CD4-positive, alpha-beta T cell treated with Interferon alpha-2 for 1 hour (primary cell): ENCODE measurements around the gene IMPA2.
"Not testable (repeated sequence)": the region's sequence is repeated elsewhere in the genome, so short reads cannot be mapped to it uniquely, and the experiment has no call there.

ENCODE experiments used
- DNase-seq, 2 donors: peaks; one replicate each; pipeline ENCODE4 v3.0.0-alpha.2; 2020 to 2022

Gene IMPA2

GRCh38 chr18:12053289-12053688, 72.0 kb downstream of the IMPA2 start:
- no peak for DNase-seq

GRCh38 chr18:12056034-12056883, 75.0 kb downstream of the IMPA2 start:
- no peak for DNase-seq

GRCh38 chr18:12056884-12057402, 75.6 kb downstream of the IMPA2 start:
- no peak for DNase-seq

GRCh38 chr18:12057419-12058039, 76.2 kb downstream of the IMPA2 start:
- DNase-seq = no peak

- no peak for DNase-seq
Observed at GRCh38 chr18:12059334-12060181, 78.3 kb downstream of the IMPA2 start.

GRCh38 chr18:12060182-12060870, 79.0 kb downstream of the IMPA2 start:
- no peak for DNase-seq

GRCh38 chr18:12061685-12062084, 80.4 kb downstream of the IMPA2 start:
- no peak for DNase-seq

GRCh38 chr18:12062974-12063373, 81.7 kb downstream of the IMPA2 start:
- DNase-seq = no peak

- DNase-seq = no peak
Observed at GRCh38 chr18:12064086-12064763, 82.9 kb downstream of the IMPA2 start.

- no peak for DNase-seq
Observed at GRCh38 chr18:12065397-12065796, 84.1 kb downstream of the IMPA2 start.

GRCh38 chr18:12066910-12067511, 85.7 kb downstream of the IMPA2 start:
- DNase-seq = no peak

- no peak for DNase-seq
Observed at GRCh38 chr18:12067671-12068070, 86.4 kb downstream of the IMPA2 start.

GRCh38 chr18:12068316-12068949, 87.1 kb downstream of the IMPA2 start:
- not testable (repeated sequence) for DNase-seq

GRCh38 chr18:12068950-12069320, 87.6 kb downstream of the IMPA2 start:
- DNase-seq = no peak

GRCh38 chr18:12071066-12071465, 89.8 kb downstream of the IMPA2 start:
- not testable (repeated sequence) for DNase-seq

GRCh38 chr18:12072996-12073395, 91.7 kb downstream of the IMPA2 start:
- no peak for DNase-seq

GRCh38 chr18:12074736-12075135, 93.4 kb downstream of the IMPA2 start:
- no peak for DNase-seq

GRCh38 chr18:12076424-12077140, 95.3 kb downstream of the IMPA2 start:
- DNase-seq = no peak

- DNase-seq = not testable (repeated sequence)
Observed at GRCh38 chr18:12077994-12078393, 96.7 kb downstream of the IMPA2 start.

- DNase-seq = no peak
Observed at GRCh38 chr18:12079491-12080237, 98.4 kb downstream of the IMPA2 start.
